Skeletal muscle satellite cell (primary cell): ENCODE results near the gene HCRT.

Experiments used
- H3K27me3 ChIP-seq: 2 replicates; pipeline ENCODE4 v1.7.0; 2013; ENCODE audit warnings: low read length; ENCODE audit not compliant: control insufficient read depth, insufficient read depth
- H3K36me3 ChIP-seq: 2 replicates; pipeline ENCODE4 v1.7.0; 2013; ENCODE audit warnings: mild to moderate bottlenecking, control low read depth, low read length; ENCODE audit not compliant: insufficient read depth
- H3K4me1 ChIP-seq: 2 replicates; pipeline ENCODE4 v1.7.0; 2013; ENCODE audit warnings: low read length; ENCODE audit not compliant: control insufficient read depth, insufficient read depth
- H3K4me2 ChIP-seq: 2 replicates; pipeline ENCODE4 v1.7.0; 2013; ENCODE audit warnings: mild to moderate bottlenecking, low read length
- H3K4me3 ChIP-seq: 2 replicates; pipeline ENCODE4 v1.7.0; 2013; ENCODE audit warnings: low read length
- H3K9ac ChIP-seq: 2 replicates; pipeline ENCODE4 v1.7.0; 2013; ENCODE audit warnings: mild to moderate bottlenecking, low read depth, low read length, moderate library complexity
- H3K9me3 ChIP-seq: replicated peaks from 2 replicates; pipeline ENCODE4 v1.7.0; 2013; ENCODE audit warnings: mild to moderate bottlenecking, control low read depth, low read length

Gene HCRT

GRCh38 chr17:42171831-42172230 lies 13.4 kb downstream of the HCRT start:
- no peaks in the 10 kb centered on the region for H3K4me1 ChIP-seq
- no peaks in the 10 kb centered on the region for H3K9me3 ChIP-seq
- no peak overlapping the region for H3K4me2 ChIP-seq
- no peak overlapping the region for H3K4me3 ChIP-seq
- peaks cover 43% of the 10 kb centered on the region for H3K27me3 ChIP-seq
- H3K9ac ChIP-seq = no peak overlapping the region
- no peaks in the 10 kb centered on the region for H3K36me3 ChIP-seq

GRCh38 chr17:42169351-42169750 lies 15.9 kb downstream of the HCRT start:
- H3K9ac ChIP-seq = no peak overlapping the region
- H3K4me1 ChIP-seq = no peaks in the 10 kb centered on the region
- no peaks in the 10 kb centered on the region for H3K36me3 ChIP-seq
- H3K4me3 ChIP-seq = no peak overlapping the region
- no peak overlapping the region for H3K4me2 ChIP-seq
- peaks cover 32% of the 10 kb centered on the region for H3K27me3 ChIP-seq
- no peaks in the 10 kb centered on the region for H3K9me3 ChIP-seq

GRCh38 chr17:42167807-42168206 lies 17.4 kb downstream of the HCRT start:
- Histone ChIP-seq H3K4me2 (no peak overlapping the region), H3K9me3 (no peaks in the 10 kb centered on the region), H3K36me3 (no peaks in the 10 kb centered on the region), H3K4me1 (no peaks in the 10 kb centered on the region), H3K27me3 (peaks cover 31% of the 10 kb centered on the region), H3K9ac (no peak overlapping the region), H3K4me3 (no peak overlapping the region)

GRCh38 chr17:42166196-42166763 lies 19.0 kb downstream of the HCRT start:
- Histone ChIP-seq H3K4me2 (no peak overlapping the region), H3K4me3 (no peak overlapping the region), H3K9me3 (no peaks in the 10 kb centered on the region), H3K36me3 (no peaks in the 10 kb centered on the region), H3K4me1 (no peaks in the 10 kb centered on the region), H3K27me3 (peaks cover 17% of the 10 kb centered on the region), H3K9ac (no peak overlapping the region)

- Histone ChIP-seq H3K4me1 (no peaks in the 10 kb centered on the region), H3K4me3 (no peak overlapping the region), H3K9me3 (no peaks in the 10 kb centered on the region), H3K27me3 (peaks cover 12% of the 10 kb centered on the region), H3K9ac (no peak overlapping the region), H3K4me2 (no peak overlapping the region), H3K36me3 (no peaks in the 10 kb centered on the region)
Measured at GRCh38 chr17:42165751-42166150, 19.5 kb downstream of the HCRT start.

- H3K9me3 ChIP-seq = no peaks in the 10 kb centered on the region
- no peak overlapping the region for H3K4me3 ChIP-seq
- no peaks in the 10 kb centered on the region for H3K4me1 ChIP-seq
- H3K27me3 ChIP-seq = peaks cover 6% of the 10 kb centered on the region
- H3K9ac ChIP-seq = no peak overlapping the region
- H3K4me2 ChIP-seq = no peak overlapping the region
- H3K36me3 ChIP-seq = no peaks in the 10 kb centered on the region
Measured at GRCh38 chr17:42163696-42164407, 21.4 kb downstream of the HCRT start.

GRCh38 chr17:42163113-42163512 lies 22.1 kb downstream of the HCRT start:
- Histone ChIP-seq H3K36me3 (no peaks in the 10 kb centered on the region), H3K9me3 (no peaks in the 10 kb centered on the region), H3K4me1 (no peaks in the 10 kb centered on the region), H3K27me3 (peaks cover 6% of the 10 kb centered on the region), H3K4me3 (no peak overlapping the region), H3K9ac (no peak overlapping the region), H3K4me2 (no peak overlapping the region)

- Histone ChIP-seq H3K9me3 (no peaks in the 10 kb centered on the region), H3K4me1 (peaks cover under 1% of the 10 kb centered on the region), H3K4me2 (no peak overlapping the region), H3K27me3 (no peaks in the 10 kb centered on the region), H3K9ac (no peak overlapping the region), H3K4me3 (no peak overlapping the region), H3K36me3 (no peaks in the 10 kb centered on the region)
Measured at GRCh38 chr17:42160531-42160910, 24.7 kb downstream of the HCRT start.

- Histone ChIP-seq H3K4me2 (no peak overlapping the region), H3K4me3 (no peak overlapping the region), H3K4me1 (peaks cover 3% of the 10 kb centered on the region), H3K9me3 (no peaks in the 10 kb centered on the region), H3K27me3 (no peaks in the 10 kb centered on the region), H3K36me3 (no peaks in the 10 kb centered on the region), H3K9ac (no peak overlapping the region)
Measured at GRCh38 chr17:42159796-42160530, 25.3 kb downstream of the HCRT start.

GRCh38 chr17:42155614-42156045 lies 29.6 kb downstream of the HCRT start:
- H3K9ac ChIP-seq = peak overlapping the region; percentile 72

GRCh38 chr17:42153919-42154742 lies 31.1 kb downstream of the HCRT start:
- Histone ChIP-seq H3K4me2 (peak overlapping the region; percentile 94), H3K27me3 (no peaks in the 10 kb centered on the region), H3K36me3 (peaks cover 6% of the 10 kb centered on the region), H3K4me1 (peaks cover 11% of the 10 kb centered on the region), H3K4me3 (peak overlapping the region; percentile 96), H3K9me3 (no peaks in the 10 kb centered on the region), H3K9ac (peak overlapping the region; percentile 99)

More at GRCh38 chr17:42155614-42156045, 29.6 kb downstream of the HCRT start:
- peak overlapping the region; percentile 76 for H3K4me2 ChIP-seq
- H3K36me3 ChIP-seq = peaks cover 3% of the 10 kb centered on the region
- peak overlapping the region; percentile 96 for H3K4me3 ChIP-seq
- peaks cover 11% of the 10 kb centered on the region for H3K4me1 ChIP-seq
- H3K9me3 ChIP-seq = no peaks in the 10 kb centered on the region
- no peaks in the 10 kb centered on the region for H3K27me3 ChIP-seq
